ENCODE results near the gene APLN.

GRCh38 chrX:129626026-129626425 lies 28.7 kb downstream of the APLN start:
- TF ChIP-seq CTCF (IDR thresholded peaks at IDR 0.05; ENCODE audit: insufficient read depth, low read depth, low read length), result no peak
- TF ChIP-seq EZH2 (IDR thresholded peaks at IDR 0.05; ENCODE audit: insufficient read depth, low read length), result no peak
